Inferior parietal cortex (tissue), 1 donor: ENCODE results near the gene RBM38.

Experiments used
- DNase-seq: peaks from one replicate; pipeline ENCODE4 v3.0.0-alpha.2; 2016; ENCODE audit errors: extremely low spot score

RBM38 gene

DNA sequence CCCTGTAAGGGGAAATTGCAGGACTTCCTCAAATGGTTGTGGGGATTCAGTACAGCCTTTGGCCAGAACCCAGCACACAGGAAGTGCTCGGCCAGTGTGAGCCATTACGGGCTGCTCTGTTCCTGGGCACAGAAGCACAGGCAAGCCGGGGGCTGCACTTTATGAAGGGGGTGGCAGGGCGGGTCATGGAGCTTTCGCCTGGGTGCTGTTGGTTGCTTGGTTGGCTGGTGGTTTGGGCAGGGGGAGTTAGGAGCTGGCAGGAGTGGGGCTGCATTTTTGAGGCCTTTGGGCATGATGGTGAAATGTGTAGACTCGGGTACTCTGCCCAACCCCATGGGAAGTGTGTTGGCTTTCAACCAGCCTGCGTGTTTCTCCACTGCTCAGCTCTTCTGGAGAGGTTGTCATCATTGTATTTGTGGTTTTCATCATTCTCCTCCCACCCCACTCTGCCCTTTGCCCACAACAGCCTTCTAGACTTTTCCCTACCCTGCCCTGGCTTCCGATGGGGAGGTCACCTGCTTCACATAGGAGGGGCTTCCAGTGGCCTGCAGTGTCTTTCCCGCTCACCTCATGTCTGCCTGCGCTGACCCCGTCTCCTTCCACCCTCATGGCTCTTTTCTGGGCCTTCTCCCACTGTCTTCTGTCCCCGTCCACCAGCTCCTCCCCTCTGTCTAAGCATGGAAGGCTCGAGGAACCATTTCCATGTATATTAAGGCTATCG is 16.1 kb upstream of the RBM38 start:
- no peak for DNase-seq

DNA sequence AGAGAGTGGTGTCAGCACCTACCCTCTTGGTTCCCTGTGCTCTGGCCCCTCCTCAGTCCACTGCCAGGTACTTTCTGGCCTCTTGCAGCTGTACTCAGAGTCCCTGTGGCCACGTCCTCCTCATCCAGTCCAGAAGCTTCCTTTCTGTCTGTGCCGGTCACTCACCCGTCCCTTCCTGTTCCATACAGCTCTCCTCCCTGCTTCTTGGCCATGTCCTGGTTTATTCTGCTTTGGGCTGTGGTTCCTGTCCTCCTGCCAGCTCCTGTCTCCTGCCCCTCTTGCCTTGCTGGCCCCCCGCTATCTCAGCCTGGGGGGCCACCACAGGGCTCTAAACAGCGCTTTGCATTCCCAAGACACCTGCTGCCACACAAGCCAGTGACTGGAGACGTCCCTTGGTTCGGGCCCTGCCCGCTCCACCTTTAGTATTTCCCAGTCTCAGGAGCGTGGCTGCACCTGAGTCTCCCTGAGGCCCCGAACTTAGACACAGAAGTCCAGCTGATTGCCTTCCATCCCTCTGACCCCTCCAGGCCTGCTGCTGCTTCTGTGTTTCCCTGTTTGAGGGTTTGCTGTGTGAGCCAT is 15.5 kb upstream of the RBM38 start:
- no peak for DNase-seq

DNA sequence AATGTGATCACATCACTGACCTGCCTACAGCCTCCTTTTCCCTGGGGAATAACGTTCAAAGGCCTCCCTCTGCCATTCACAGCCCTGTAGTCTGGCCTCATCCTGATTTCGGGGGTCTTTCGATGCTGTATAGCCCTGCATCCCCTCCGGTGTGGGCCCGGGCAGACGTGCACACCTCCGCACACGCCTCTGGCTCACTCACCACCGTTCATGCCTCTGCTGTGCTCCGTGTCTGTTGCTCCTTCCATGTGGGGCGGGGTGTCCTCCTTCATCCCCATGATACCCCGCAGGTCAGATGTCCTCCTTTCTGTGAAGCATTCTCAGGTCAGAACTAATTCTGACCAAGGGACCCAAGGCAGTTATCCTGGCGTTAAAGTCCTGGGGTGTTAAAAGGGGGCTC is 13.8 kb upstream of the RBM38 start:
- DNase-seq, result no peak

GRCh38 chr20:57378107-57378506 is 13.1 kb upstream of the RBM38 start:
- no peak for DNase-seq

- DNase-seq, result no peak
Measured at GRCh38 chr20:57378646-57379262, 12.4 kb upstream of the RBM38 start.

- DNase-seq, result no peak
Measured at GRCh38 chr20:57379263-57379647, 11.9 kb upstream of the RBM38 start.

- no peak for DNase-seq
Measured at GRCh38 chr20:57380081-57380750, 11.0 kb upstream of the RBM38 start.

- DNase-seq, result peak; percentile 93
Measured at GRCh38 chr20:57381596-57382503, 9.3 kb upstream of the RBM38 start.

DNA sequence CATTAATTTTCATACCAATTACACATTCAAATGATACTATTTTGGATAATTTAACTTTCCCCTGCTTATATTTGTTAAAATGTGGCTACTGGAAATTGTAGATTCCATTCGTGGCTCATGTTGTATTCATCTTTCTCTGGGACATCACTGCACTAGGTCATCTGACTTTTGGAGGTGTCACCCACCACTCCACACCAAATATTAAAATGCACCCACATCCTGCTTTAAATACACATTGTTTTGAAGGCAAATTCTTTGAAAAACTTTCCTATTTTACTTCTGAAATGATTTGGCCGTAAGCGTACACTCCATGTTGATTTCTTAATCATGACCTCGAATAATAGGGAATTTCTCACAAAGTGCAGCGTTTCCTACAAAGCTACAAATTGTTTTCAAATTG is 8.7 kb upstream of the RBM38 start:
- DNase-seq, result no peak

DNA sequence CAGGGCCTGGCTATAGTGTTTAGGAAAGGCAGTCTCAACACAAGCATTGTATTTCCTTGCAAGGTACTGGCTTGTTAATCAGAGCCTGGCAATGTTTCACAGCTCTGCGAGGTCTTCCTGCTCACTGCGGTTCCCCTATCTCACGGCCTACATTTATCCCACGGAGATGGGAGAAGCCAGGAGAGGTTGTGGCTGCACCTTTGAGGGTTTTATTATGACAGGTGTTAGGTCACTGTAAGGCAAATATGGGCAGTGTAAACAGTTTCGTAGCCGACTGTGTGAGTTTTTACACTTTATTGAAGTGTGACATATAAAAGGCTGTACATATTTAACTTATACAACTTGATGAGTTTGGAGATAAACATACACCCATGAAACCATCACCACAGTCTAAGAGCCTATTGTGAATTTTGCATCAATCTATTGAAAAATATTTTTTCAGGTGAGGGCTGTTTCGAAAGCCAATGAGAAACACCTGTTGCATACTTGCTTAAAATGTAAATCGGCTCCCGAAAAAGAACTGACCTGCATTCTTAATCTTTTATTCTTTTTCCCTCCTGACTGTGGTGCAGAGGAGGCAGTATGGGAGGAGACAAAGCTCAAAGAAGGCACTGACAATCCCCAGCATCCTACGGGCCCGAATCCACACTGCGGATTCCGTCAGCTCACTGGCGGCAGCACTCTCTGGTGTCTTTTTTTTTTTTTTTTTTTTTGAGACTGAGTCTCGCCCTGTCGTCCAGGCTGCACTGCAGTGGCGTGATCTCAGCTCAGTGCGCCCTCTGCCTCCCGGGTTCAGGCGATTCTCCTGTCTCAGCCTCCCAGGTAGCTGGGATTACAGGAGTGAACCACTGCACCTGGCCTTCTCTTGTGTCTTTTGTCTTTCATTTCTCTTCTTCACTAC is 7.5 kb upstream of the RBM38 start:
- no peak for DNase-seq

DNA sequence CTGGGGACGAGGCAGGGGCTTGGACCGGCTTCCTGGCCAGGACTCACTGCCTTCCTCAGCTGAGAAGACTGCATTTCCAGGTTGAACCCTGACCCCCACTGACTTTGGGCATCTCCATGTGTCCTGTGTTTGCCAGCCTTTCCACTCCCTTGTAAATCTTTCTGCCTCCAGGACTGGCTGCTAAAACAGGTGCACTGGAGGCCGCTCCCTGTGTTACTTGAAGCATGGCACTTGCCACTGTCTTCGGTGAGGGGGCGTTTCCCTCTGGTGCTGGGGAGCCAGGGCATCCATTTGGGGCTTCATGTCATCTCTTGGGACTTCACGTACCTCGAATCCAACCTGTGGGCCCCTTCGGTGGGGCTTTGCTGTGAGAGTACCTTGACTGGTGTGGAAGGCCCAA is 6.7 kb upstream of the RBM38 start:
- no peak for DNase-seq

DNA sequence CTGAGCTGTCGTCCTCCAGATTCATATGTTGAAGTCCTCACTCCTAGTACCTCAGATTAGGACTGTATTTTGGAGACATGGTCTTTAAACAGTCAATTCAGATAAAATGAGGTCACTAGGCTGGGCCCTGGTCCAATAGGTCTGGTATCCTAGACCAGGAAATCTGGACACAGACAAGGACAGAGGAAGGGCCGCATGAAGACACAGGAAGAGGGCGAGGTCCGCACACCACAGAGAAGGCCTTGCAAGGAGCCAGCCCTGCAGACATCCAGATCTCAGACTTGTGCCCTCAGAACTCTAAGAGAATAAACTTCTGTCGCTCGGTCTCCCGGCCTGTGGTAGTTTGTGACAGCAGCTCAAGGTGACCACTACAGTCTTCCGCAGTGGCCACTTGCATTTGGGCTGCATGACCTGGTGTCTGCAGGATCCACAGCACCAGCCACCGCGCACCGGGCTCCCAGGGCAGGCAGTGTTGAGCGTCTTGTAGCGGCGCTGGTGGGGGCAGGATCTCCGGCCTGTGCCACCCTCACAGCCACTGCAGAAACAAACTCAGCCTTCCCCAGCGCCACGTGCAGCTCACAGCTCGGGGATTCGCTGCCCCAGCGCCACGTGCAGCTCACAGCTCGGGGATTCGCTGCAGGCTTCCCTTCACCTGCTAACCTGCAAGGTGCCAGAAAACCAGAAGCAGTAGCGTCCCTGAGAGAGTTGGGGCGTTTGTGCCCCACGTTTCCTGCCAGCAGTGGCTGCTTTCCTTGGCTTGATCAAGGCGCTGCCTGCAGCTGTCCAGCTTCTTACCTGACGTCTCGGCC is 6.0 kb upstream of the RBM38 start:
- DNase-seq, result no peak

DNA sequence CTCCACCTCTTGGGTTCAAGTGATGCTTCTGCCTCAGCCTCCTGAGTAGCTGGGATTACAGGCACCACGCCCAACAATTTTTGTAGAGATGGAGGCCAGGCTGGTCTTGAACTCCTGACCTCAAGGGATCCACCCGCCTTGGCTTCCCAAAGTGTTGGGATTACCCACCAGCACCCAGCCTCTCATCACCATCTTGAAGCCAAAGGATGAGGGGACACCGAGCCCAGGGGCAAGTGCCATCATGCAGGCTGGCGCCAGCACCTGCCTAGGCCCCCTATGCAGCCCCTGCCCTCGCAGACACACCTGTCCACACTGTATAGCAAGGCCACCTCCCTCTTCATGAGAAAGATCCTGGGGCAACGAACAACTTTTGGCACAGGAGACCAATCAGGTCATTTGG is 5.3 kb upstream of the RBM38 start:
- no peak for DNase-seq

- DNase-seq, result no peak
Measured at GRCh38 chr20:57386762-57387161, 4.4 kb upstream of the RBM38 start.

DNA sequence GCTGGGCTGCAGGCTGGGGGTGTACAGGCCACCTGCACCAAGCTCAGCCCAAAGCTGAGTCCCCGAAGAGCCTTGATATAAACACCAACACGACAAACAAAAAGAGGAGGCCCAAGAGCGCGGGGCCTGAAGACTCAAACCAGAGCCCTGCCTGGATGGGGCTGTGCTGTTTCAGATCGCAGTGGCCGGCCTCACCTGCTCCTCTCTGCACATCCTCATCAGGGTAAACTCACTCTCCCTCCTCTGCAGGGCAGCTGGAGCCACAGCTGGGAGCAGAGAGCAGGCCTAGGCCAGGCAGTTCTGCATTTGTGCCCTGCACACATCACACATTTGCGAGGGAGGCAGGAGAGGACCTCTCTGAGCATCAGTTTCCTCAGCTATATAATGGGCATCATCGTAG is 3.7 kb upstream of the RBM38 start:
- no peak for DNase-seq

DNA sequence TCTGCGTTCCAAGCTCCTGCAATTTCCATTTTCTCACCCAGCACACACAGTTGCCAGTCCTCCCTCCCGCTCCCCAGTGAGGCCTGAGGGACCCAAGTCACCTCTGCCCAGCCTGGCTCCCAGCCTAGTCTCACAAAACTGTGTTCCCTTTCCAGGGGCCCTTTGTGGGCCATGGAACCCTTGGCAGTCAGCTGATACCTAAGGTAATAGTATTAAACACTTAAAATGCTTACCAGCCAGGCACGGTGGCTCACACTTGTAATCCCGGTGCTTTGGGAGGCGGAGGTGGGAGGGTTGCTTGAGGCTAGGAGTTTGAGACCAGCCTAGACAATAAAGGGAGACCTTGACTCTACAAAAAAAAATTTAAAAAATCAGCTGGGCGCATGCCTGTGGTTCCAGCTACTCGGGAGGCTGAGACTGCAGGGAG is 3.2 kb upstream of the RBM38 start:
- no peak for DNase-seq

GRCh38 chr20:57388953-57389694 is 2.1 kb upstream of the RBM38 start:
- no peak for DNase-seq

- DNase-seq, result no peak
Measured at GRCh38 chr20:57389695-57390603, 1.2 kb upstream of the RBM38 start.
